ENCODE measurements around the gene DSCAM.

DSCAM gene

DNA sequence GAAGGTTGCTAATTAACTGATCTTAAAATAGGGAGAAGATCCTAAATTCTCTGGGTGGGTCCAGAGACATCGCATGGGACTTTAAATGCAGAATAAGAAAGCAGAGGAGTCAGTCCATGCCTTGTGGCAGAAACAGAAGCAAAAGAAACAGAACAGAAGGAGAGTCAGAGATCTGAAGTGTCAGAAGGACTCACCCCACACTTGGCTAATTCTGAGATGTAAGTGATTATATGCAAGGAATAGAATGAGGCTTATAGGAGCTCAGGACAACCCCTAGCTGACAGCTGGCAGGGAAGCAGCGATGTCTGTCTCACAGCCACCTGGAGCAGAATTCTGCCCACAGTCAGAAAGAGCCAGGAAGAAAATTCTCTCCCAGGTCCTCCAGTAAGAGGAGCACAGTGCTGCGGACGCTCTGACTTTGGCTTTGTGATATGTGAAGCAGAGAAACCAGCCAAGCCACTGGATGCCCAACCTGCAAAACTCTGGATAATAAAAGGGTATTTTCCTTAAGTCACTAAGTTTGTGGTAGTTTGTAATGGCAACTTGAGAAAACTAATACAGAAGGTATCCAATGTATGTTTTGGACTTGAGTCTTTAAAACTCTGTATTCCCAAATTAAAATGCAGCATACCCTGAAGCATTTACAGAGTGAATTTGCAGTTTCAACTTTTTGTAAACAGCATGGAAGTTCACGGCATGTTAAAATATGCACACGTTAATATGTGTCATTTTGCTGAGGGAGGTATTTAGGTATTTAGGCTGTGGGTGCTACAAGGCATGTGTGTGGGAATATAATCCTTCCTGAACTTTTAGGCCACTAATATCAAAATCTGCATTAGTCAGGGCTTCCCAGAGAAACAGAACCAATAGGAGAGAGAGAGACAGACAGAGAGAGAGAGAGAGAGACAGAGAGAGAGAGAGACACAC lies 591.2 kb downstream of the DSCAM start:
- peak in 1 of 58 donors; percentile 4 for DNase-seq

DNA sequence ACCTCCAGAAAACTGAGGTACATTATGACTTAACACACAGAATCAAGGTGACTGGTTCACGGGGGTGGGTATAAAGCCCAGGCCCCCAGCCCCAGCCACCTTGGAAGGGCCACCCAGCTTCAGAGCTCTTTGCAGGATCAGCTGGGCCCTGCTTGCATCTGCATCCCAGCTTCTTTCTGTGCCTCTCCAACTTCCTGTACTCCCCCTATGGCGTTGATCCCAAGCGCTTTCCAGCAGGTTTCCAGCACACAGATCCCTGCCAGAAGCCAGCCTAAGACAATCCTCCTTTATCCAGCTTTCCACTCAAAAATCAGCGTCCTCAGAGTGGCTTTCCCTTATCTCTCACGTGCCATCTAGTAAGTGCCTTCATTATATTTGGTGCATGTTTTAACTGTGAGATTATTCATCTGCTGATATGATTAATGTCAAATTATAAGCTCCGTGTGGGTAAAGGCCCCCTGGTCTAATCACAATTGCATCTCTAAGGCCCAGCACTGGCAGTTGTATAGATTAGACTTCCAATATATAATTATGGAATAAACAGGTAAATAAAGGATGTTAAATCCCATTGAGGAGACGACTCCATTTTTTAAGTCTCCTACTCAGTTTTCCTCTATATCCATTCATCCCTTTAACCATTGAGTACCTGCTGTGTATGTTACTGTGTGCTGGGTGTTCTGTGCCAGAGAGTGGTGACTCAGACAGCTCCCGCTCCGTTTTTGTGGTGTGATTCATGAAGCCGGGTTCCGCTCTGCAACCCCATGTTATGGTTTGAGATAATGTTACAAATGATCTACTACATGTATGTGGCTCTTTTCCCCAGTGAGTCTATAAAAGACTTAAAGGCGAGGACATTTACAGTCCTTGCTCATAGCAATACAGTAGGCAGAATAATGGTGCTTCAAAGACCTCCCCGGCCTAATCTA lies 592.2 kb downstream of the DSCAM start:
- peak in 14 of 58 donors; percentile 3 to 55 (median 10) for DNase-seq

DNA sequence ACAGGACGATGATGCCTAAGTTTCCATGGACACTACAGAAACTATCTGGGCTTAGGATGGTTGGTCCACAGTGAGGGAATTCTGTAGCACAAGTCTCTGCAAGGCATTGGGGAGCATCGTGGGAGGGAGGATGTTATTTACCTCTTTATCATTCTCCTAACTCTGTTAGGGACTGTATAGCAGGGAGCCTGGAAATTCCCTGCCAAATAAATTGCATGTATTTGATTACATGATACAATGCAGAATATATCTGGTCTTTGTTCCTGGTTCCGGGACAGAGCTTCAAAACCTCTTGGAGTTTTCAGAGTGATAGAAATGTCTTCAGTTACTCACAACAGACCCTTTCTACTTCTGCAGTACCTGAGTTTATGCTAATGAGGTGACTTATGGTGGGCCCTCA lies 593.8 kb downstream of the DSCAM start:
- DNase-seq, result no peak

DNA sequence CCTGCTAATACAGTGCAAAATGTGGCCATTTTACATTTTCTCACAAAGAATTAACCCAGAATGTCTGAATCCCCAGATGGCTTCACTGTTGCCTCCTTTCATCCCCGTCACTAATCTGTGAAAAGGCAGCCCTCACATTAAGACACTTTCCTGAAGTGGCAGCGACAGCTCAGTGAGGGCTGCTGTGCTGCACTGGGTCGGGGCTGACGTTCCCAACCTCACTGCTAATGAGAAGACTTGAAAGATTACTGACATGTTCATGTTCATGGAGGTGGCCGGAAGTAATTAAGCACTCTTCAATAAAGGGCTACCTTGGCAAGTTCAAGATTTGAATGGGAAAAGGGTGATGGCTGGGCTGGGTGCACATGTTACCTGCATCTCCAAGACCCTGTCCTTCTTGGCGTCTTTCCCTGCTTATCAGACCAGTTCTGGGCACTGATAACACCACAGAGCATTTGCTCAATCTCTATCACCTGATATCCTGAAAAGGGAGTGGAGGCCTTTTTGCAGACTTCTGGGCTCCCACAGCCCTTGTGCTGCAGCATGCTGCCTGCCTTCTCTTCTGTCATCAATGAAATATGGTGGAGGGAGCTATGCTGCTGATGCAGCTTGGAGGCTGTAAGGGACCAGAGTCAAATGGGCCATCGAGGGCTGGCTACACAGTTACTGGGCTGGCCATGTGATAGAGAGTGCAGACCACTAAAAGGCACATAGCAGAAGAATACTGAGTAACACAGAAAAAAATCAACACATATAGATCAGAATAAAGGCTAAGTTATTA lies 596.3 kb downstream of the DSCAM start:
- DNase-seq, result no peak

DNA sequence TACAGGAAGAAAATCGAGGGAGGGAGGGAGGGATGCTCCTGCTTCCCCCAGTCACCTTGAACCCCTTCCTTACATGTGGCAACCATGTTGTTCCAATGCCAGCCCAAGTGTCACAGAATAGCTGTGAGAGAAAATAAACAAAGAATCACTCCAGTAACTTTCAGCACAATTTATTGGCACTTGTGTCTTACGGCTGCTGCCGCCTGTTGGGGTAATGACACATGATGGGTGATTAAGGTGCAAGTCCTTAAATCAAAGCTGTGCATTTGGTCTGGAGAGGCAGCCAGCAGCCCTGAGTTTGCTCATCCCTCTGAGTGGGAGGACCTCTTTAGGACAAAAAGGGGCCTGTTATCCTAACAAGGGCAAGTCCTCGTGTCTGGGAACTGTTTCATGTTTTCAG lies 602.0 kb downstream of the DSCAM start:
- no peak for DNase-seq

DNA sequence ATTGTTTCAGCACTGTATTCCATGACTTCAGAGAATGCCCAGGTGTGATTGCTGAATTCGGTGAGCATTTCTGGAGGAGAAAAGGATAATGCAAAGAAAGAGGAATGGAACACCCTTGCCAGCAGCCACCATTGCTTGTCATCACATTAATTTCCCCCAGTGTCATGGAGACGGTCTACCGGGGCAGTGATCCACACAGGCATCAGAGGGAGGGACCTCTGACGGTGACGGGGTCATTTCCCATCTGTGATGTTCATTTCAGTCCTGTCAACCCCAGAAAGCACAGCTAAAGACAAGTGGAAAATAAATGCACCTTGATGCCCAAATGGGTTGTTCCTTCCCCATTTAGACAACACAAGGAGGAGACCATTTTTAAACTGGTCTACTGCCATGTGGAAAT lies 603.3 kb downstream of the DSCAM start:
- no peak for DNase-seq

DNA sequence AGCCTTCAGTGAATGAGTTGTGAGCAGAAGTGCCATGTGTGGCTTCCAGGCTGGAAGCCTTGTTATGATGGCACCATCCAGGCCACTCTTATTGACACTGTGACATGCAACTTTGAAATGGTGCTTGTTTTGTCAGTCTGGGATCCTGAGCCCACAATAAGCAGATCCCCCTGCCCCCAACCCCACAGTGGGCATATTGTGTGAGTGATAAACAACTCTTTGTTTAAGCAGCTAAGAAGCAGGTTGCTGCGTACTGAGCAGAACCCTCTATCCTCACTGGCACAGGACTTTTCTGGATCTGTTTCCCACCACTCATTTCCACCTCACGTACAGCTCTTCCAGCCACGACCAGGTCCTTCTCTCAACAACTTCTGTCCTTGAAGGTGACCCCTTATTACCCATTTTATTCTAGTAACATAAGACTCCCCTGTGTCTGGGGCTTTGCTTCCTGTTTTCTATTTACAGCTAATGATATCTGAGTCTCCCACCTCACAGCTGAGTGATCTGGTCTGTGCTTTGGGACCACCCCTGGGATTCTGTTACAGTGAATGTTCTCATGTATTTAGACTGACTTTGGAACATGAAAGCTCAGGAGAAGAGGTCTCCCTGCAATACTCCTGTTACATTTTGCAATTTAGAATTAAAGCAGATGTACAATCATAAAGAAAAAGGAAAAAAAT lies 604.2 kb downstream of the DSCAM start:
- DNase-seq, result peak in 1 of 58 donors; percentile 9

DNA sequence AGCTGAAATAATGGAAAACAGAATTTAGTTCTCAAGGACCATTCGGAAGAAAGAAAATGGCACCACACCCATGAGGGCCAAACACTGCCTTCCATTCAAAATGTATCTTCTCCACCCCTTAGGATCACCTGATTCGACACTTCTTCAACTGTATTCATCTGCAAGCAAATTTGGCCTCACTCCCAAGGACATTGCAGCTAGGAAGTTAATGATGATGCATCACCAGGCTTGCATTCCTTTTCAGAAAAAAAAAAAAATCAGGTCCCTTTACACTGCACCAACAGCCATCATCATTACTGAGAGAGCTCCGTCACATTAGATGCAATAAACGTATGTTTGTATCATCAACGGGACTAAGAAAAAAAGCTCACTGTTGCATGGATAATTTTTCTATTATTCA lies 611.4 kb downstream of the DSCAM start:
- DNase-seq, result no peak

DNA sequence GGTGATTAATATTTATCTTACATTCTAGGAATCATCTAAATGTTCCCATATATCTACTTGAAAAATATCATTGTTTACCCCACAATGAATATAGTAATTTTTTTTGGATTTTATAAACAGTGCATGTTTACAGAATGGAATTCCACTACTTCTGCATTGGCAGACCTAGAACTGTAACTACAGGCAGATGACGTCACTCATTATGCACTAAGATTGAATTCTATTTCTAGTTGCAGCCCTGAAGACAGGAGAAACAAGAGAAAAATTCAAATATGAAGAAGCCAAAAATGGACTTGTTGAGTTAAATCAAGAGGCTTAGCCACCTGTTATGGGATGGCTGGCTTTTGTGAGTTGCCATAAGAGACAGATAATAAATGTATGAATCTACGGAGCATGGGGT lies 615.0 kb downstream of the DSCAM start:
- DNase-seq, result no peak

DNA sequence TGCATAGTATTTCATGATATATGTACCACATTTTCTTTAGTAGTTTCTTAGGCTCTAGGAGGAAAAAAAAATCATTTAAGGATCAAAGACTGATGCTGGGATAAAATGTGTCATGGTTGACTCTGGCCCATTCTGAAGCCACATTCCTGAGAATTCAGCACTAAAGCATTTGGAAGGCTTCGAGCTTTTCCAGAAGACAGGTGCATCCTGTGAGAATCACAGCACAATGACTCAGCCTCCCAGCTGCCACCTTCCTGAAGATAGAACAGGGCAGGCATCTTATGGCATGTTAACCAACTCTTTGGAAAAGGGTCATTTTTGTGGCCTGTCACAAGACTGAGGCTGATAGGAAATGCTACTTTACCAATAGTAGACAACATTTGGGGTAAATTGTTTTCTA lies 619.9 kb downstream of the DSCAM start:
- no peak for DNase-seq

DNA sequence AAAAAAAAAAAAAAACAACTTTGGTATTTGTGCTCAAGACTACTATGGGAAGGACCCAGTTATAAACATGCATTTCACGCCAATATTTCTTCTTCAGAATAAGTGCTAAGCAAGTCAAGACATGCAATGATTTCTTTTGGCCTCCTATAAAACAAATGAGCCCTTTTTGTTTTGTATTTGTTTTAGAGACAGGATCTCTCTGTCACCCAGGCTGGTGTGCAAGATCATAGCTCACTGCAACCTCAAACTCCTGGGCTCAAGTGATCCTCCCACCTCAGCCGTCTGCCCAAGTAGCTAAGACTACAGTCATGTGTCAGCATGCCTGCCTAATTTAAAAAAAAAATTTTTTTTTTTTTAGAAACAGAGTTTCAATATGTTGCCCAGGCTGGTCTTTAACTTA lies 631.0 kb downstream of the DSCAM start:
- no peak for DNase-seq

DNA sequence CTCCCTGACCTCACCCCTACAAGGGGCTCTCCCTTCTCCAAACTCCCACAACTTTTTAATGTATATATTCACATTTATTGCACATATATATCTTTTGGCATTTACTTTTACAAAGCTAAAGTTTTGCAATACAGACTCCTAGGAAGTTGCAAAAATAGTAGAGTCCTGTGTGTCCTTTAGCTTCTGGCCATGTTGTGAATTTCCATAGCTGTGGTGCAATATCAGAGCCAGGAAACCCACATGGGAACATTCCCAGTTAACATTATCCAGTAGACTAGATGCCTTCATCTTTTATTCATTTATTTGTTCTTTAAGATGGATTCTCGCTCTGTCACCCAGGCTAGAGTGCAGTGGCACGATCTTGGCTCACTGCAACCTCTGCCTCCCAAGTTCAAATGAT lies 636.7 kb downstream of the DSCAM start:
- no peak for DNase-seq

DNA sequence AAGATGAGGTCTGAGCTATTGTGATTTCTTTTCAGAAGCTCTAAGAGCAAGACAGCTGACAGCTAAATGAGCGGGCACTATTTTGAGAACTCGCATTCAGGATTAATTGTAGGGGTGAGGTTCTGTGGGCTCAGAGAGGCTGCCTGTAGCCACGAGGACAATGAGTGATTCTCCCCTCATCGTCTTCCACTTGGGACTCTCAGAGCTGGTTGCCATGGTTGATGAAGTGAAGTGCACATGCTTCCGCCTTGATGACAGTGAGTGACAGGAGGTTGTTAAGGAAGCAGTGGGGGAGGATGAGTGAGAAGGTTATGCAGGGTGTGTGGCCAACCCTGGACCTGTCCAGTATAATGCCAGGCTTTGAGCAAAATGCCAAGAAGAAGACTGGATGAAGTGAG lies 638.0 kb downstream of the DSCAM start:
- no peak for DNase-seq

DNA sequence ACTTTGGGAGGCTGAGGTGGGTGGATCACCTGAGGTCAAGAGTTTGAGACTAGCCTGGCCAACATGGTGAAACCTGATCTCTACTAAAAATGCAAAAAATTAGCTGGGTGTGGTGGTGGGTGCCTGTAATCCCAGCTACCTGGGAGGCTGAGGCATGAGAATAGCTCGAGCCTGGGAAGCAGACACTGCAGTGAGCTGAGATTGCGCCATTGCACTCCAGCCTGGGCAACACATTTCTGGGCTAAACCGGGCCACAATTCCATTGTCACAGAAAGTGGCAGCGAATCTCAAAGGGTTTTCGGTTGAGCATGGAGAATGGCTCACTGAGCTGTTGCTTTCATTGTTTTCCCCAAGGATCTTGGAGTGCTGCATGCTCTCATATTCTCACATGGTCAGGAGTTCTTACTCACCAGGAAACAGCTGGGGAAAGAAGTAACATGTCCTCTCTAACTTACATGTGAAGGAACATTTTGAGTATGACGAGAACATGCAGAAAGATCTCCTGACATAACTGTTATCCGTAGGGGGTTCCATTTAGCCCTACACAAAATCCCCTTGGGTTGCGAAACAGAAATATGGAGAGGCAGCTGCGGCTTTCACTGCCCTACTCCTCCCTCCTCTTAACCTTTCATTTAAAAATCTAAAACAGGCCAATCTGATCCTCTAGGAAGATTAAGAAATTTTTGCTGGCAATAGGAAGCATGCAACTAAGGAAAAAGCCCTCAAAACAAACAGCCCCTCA lies 638.6 kb downstream of the DSCAM start:
- DNase-seq, result no peak

DNA sequence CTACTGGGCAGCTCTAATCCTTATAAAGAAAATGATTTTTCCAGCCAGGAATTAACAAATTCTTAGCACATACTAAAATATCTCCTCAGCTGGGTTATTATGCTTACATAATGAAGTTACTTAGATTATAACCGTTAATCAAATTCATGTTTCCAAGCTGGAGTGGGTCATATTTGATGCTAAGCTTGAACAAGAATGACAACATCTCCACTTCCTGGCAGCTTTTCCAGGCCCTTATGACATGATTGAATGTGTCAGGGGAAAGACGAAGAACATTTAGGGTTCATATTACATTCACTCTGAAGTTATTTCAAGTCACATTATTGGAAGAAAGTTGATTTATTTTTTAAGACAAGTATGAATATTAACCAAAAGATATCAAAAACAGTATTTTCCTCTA lies 646.0 kb downstream of the DSCAM start:
- no peak for DNase-seq

DNA sequence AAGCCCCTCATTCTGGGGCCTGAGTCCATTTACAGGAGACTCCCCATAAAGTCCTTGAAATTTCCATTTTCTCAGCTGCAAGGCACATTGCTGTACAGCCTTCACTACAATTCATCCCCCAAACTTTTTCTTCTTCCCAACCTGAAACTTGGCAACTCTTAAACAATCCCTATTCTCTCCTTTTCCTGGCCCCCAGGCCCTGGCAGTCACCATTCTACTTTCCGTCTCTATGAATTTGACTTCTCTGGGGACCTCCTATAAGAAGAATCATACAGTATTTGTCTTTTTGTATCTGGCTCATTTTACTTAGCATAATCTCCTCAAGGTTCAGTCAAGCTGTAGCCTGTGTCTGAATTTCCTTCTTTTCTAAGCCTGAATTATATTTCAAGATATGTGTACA lies 646.8 kb downstream of the DSCAM start:
- DNase-seq, result no peak

DNA sequence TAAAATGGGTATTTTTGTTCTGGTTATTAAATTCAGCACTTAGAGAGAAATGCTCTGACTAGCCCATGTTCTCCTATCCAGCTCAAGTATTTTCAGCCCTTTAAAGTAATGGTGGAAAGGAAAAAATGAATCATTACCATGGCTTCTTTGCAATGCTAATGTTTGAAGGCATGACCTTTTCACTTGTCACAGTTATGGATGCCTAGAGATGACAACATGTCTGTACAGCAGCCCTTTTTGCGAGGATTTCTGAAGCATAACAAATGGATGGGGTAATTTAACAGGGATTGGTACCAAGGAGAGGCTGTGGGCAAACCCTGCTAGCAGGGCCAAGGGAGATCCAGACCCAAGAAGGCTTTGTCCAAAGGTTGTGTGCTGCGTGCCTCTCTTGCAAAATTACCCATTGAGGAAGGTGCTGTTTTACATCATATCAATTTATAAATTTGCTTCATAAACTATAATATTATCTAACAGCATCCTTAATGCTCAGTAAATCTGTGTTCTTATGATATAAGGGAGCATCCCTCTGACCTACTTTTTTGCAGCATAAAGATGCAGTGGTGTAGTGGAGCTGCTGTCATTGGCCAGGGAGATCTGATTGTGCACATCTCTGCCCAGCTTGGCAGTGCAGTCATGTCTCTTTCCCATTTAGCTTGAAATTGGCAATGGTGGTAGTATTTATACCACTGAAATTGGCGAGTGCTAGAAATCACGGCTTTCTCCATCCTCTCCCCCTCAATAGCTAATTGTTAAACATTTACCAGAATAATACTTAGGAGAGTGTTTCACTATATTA lies 652.6 kb downstream of the DSCAM start:
- DNase-seq, result peak in 1 of 58 donors; percentile 9

DNA sequence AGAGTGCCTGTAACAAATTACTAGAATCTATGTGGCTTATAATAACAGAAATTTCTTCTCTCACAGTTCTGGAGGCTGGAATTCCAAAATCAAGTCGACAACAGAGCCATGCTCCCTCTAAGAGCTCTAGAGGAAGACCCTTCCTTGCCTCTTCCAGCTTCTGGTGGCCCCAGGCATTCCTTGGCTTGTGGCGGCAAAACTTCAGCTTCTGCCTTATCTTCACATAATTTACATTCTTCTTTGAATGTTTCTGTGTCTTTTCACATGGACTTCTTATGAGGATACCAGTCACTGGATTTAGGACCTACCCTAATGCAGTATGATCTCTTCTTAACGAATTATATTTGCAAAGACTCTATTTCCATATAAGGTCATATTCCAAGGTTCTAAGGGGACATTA lies 655.3 kb downstream of the DSCAM start:
- DNase-seq, result no peak

DNA sequence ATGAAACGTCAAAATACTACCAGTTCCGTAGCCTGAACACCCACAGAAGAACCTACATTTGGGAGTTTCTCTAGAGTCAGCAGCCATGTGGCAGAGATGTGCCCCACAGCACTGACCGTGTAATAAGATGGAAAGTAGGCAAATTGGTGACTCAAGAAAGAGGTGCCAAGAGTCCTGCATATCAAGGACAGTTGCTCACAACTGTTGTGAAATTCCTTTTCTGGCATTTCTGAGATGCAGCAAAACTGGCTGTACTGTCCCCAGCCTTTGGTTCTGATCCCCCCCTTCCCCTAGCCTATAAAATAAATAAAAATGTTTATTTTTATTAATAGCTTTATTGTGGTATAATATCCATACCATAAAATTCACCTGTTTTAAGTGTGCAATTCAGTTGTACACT lies 655.8 kb downstream of the DSCAM start:
- DNase-seq, result no peak

Data from anterior cingulate cortex (tissue), 58 donors.